Embryonic facial prominence (tissue), 1 donor: ENCODE measurements around the gene SERPINA1.
"Not testable (repeated sequence)": the region's sequence is repeated elsewhere in the genome, so short reads cannot be mapped to it uniquely, and the experiment has no call there.

Source experiments
- DNase-seq: peaks from one replicate; pipeline ENCODE4 v3.0.0-alpha.2; 2016; ENCODE audit errors: extremely low spot score

The SERPINA1 gene

DNA sequence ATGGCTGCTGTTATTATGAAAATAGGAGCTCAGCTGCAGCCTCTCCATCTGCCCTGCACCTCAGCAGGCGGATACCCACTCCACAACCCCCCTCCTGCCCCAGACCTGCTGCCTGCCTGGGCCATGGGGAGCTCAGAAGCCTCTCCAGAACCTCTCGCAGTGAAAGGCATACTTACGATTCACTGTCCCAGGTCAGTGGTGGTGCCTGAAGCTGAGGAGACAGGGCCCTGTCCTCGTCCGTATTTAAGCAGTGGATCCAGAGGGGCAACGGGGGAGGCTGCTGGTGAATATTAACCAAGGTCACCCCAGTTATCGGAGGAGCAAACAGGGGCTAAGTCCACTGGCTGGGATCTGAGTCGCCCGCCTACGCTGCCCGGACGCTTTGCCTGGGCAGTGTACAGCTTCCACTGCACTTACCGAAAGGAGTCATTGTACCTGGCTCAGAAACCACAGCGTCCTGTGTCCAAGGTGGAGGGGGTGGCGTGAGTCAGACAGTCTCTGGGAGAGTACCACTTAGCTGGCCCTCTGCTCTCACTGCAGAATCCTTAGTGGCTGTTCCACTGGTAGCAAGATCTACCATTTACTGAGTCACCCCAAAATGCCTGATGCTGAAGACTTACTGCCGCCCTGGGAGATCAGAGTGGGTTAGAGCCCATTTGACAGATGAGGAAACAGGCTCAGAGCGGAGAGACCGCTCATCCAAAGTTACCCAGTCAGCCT lies at the start of gene SERPINA1:
TSS of gene SERPINA1 (minus strand) at position 219 of the 720 bp plus-strand sequence. CDS start 5,365 bp downstream, outside the sequence.
- no peak for DNase-seq

DNA sequence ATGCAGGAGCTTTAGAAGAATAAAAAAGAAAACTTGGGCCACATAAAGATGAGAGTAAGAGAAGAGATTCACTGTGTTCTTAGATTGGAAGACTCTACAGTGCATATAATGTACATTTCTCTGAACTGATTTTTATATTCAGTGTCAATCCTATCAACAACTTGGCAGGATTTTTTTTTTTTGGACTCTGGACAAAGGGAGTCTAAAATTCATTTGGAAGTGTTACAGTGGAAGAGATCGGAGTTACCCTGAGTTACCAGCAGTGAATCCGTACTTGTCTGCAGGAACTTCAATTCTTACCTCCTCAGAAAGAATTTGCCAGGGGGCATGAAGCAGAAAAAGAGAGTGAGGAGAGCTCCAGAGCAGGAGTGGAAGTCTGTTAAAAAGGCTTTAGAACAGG lies 40.2 kb upstream of the SERPINA1 start:
- DNase-seq: no peak

DNA sequence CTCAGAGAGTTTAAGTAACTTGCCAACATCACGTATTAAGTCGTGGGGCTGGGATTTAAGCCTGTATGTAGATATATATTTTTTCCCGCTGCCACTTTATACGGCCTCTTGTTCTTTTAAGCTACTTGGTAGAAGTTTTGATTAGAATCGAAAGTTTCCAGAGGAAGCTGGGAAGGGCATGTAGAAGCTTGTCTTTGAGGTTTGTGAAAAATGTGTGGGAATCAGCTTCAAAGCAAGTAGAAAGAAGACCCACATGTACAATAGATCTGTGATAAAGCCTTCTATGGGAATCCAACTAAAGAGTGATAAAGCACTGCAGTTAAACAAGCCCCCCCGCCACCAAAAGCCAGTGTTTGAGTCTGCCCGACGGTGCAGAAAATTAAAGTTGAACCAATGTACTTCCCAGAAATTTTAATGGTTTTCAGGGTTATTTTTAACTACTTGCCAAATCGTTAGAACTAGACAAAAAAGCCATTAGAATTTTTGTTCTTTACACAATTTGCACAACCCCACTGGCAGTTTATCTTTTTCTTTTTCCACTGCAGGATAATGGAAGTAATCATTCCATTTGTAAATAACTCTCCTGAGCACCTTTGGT lies 38.7 kb upstream of the SERPINA1 start:
- DNase-seq: no peak

DNA sequence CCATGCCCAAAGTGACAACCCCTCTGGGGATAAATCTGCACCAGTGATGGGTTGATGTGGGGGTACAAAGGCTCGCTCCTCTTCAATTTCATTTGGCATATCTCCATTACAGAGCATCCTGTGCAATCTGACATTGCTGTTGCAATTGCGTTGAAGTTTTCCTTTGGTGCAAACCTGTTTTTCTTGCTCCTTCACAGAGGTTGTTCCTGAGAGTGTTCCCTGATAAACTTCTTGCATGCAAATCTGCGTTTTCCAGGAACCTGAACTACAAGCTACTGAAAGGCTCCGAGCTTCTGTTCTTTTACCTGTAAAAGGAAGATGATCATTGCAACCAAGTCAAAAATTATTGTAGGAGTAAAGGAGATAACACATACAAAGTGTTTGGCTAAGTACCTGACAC lies 38.1 kb upstream of the SERPINA1 start:
- DNase-seq: no peak

DNA sequence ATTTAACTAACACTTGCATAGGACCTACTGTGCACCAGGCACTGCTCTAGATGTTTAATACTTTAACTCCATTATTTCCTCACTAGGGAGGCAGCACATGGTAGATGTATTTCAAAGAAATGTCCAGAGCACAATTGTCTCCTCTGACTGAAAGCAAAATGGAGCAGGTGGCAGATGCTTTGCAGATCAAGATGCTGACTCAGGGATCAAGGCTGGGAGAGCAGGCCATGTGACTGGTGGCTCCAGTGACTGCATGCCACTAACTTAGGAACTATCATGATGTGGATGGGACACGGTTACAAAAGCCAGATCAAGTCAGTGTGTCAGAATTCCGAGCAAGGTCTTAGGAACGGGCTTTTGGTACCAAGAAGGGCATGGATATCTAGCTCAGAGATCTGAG lies 36.0 kb upstream of the SERPINA1 start:
- DNase-seq: no peak

DNA sequence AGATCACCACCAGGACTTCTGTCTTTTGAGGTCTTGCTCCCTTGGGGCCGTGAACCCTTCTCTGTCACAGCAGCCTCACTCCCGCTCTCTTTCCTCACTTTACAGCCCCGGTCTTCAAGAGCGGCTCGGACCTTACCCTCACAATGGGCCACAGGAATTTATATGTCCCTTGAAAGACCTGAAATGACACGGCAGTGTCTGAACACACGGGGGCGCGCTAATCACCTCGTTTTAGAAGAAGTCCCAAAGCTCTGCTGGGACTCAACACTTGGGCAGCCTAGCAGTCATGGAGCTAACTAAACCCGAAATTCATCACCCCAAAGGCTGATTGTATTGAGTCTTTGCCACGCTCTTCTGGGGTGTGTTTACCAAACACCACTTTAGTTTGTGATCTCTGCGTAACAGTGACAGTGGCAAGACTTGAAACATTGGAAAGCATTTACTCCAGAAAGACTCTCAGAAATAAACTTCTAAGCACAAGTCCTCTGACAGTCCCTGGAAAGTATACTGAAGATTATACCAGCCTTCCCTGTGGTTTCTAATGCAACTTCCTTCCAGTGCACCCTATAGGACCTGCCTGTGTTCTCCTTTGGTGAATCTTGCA lies 35.2 kb upstream of the SERPINA1 start:
- no peak for DNase-seq

DNA sequence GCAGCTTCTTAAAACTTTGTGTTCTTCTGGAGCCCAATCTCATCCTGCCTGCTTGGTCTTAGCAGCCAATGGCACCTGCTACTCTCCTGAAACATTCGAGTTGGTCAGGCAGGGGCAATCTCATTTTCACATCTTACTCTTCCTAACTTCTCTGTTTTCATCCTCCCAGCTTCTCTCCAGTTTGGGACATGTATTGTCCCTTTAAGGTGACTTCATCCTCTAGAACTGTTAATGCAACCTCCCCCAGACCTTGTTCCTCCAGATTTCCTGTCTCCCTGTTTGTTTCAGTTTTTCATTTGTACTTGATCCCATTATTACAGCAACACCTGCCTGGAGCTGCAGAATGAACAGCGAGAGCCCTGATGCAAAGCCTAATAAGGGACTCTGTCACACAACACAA lies 32.9 kb upstream of the SERPINA1 start:
- DNase-seq: no peak

DNA sequence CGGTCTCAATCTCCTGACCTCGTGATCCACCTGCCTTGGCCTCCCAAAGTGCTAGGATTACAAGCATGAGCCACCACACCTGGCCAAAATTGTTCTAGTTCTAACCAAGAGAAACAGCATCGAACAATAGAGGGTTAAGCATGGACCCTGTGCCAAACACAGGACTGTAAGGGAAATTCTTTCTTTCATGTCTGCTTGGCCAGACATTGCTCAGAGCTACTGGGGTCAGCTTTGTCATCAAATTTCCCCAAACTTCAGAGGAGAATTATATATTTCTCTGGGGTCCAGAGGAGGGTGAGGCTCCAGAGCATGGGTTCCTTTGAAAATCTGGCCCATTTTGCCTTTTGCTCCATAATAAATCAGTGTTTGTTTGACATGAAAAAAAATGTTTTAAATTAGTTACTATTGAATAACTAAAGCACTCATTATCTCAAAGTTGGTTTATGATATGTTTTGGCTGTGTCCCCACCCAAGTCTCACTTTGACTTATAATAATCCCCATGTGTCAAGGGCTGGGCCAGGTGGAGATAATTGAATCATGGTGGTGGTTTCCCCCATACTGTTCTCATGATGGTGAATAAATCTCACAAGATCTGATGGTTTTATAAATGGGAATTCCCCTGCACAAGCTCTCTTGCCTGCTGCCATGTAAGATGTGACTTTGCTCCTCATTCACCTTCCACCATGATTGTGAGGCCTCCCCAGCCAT lies 29.2 kb upstream of the SERPINA1 start:
- DNase-seq: not testable (repeated sequence)

DNA sequence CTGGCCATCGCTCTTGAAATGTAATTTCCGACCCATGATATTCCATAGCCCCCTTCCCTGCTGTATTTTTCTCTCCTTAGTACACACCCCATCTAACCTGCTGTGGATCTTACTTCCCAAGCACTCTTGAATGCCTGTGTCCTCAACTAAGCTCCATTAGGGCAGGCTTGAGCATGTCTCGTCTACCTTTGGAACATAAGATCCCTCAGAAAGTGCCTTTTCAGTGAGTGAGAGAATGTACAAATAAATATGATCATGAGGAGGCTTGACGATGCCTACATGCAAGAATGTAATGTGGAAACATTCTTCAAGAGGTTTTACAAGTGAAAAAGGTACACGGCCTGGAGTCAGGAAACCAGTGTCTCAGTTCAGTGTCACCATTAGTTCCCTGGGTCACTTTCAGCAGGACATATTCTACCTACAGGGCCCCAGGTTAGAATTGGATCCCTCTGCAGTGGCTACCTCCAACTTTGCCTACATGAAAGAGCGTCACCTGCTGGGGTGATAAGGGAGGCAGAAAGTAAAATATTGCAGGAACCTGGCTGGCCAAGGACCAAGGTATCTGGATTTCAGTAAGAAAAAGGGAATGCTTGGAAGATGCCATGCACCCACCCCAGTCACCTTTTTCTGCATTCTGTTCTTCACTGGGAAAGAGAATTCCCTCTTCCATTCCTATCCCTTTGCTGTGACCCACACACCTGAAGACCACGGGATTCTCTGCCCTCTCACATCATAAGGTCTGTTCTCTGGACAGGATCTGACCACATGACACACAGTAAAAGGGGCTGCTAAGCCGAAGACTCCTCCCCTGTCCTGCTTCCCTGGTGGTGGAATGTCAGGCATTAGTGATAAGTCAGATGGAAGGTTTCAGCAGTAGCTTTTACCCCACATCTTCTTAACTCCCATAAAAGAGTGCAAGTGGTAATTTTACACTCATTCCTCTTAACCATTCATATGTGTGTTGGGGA lies 24.6 kb upstream of the SERPINA1 start:
- no peak for DNase-seq

DNA sequence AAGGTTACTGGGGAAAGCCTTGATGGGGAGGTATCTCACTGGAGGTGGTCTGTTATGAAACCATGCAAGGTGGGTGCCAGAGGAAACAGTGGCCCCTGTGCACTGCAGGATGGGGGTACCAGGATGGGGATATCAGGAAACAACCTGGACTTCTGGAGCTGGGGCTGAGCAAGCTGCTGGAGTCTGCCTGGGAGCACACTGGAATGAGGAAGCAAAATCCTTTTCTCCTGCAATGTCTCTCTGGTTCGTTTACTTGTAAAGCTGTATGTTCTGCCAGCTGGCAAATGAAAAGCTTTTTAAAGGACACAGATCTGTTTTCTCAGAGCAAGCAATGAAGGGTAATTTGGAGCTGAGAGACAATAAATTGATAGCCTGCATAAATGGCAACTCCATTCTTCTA lies 23.2 kb upstream of the SERPINA1 start:
- DNase-seq: no peak

DNA sequence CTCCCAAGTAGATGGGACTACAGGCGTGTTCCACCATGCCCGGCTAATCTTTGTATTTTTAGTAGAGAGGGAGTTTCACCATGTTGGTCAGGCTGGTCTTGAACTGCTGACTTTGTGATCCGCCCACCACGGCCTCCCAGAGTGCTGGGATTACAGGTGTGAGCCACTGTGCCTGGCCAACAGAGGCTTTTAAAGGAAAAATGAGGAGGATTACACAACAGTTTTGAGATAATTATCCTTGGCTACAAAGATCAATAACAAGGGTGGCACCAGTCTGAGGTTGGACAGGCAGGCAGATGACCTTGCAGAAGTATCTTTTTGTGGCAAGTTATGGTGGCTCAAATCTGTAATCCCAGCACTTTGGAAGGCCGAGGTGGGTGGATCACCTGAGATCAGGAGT lies 21.0 kb upstream of the SERPINA1 start:
- DNase-seq: not testable (repeated sequence)

DNA sequence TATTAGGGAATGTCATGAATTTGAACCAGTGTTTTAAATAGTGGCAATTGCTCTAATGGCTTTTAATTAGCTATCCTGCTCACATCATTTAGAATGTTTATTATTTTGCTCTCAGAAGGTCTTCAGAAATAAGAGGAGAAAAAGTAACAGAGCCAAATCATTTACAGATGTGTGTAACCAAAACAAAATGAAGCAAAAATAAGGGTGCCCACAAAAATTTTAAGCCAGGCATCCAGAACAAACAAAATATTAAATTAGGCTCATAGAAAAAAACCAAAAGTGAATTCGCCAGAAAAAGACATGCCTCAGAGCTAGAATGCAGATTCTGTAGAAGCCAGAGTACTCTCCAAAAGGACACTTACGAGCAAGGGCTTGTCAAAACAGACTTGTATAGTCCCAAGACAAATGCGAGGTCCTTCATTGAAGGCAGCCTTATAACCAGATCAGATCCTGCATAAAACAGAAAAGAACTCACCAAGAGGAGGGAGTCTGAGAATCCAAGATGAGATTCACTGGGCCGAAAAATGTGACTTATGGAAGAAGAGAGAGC lies 20.2 kb upstream of the SERPINA1 start:
- no peak for DNase-seq

DNA sequence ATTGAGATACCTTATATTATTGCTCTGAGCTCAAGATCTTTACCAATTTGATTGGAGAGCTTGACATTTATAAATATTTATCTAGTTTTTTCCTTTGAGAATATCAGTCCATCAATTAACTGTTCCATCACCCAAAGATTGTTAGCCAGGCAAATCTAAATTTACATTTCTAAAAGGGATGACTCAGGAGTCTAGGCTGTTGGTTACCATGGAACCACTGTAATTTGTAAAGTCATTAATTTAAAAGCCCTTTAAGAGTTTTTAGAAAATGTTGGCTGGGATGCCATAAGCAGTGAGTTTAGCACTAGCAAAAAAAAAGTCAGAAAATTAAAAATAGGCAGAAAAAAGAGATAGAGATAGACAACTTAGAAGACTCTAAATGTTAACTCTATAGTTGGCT lies 19.5 kb upstream of the SERPINA1 start:
- no peak for DNase-seq

DNA sequence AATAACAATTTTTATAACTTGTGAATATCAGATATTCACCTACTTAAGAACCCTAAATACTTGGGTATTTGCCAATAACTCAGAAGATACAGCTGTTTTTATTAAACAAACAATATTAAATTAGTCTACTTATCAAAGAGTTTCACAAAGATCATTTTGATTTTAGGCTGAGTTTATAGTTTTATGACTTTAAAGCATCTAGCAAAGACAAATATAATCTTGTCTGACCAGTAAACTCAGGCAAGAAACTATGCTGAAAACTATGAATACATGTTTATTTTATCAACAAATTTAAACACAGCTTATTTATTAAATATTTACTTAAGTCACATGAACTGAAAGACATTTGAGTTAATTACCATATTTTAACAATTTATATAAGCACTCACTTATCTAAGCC lies 18.5 kb upstream of the SERPINA1 start:
- DNase-seq: no peak

DNA sequence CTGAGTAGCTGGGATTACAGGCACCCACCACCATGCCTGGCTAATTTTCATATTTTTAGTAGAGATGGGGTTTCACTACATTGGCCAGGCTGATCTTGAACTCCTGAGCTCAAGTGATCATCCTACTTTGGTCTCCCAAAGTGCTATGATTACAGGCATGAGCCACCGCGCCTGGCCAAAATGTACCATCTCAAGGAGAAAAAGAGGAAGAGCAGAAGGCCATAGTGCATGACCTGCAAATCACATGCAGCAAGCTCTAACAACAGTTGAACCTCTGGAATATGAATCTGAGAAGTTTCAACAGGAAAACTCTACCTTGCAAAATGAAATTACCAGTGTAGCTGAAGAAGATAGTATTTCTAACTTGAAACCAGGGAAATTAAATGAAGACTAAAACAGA lies 17.1 kb upstream of the SERPINA1 start:
- DNase-seq: no peak

DNA sequence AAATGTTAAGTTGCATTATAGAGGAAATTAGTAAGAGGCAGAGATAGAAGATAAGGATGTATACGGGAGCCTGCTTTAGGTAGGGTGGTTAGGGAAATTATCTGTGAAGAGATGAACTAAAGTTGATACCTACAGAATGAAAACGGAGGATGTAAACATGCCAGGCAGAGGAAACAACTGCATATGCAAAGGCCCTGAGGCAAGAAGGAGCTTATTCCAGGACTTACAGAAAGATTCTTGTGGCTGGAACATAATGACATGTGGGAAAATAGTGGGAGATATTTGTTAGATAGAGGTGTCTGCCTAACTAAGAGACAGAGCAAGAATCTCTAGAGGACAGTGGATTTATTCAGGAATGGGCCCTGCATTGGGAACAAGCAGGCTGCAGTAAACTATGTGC lies 16.2 kb upstream of the SERPINA1 start:
- no peak for DNase-seq

DNA sequence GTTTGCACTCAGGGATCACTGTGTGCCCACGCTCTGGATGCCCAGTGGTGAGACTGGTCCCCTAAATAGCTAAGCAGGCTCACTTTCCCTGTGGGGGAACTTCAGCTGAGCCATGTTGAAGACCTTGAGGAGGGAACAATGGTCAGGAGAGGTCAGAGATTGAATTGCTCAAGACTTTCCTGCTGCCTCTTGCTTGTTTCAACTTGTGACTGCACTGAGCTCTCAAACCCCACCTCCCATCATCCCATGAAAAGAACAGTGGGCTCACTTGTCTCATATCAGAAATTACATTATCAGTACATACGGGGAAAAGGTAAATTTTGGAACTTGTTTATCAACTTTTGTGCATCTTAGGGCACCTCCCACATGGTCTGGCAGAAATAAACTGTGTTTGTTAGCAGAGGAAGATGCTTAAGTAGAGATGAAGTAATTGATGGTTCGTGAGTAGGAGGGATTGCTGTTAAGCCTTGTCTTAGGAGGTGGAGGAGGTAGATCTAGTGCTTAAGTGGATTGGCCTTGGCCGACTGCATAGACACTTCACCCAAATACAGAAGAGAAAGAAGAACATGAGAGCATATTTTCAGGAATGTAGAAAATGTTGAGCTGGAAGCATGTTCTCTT lies 15.0 kb upstream of the SERPINA1 start:
- DNase-seq: no peak

DNA sequence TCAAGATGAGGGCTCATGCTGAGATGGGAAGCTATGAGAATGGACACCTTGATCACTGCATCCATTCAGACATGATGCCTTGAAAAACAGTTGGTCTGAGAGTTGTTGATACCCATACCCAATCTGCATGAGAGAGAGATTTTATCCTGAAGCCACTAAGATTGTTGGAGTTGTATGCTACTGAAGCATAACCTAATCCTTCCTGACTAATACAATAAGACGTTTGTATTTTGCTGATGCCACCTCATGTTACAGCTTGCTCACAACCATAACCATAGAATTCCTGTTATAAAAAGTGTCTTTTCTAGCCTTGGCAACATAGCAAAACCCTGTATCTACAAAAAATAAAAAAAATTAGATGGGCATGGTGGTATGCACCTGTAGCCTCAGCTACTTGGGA lies 12.7 kb upstream of the SERPINA1 start:
- no peak for DNase-seq

DNA sequence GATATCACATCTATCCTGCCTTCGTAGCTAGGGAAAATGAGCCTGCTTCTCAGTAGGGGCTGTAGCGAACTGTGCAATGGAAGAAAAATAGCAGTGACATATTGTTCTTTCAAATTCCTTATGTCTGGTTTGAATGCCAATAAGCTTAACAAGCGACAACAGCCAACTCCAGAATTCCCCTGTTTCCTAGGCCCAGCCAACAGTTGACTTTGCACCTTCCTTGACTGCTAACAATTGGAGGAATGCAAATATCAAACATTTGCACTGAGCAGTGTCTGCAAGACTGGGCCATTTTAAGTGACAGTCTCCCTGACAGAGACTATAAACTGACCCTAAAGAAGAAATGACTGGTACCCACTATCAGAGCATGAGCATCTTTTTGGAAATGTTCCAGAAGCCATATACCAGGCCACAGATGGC lies 12.0 kb upstream of the SERPINA1 start:
- no peak for DNase-seq

DNA sequence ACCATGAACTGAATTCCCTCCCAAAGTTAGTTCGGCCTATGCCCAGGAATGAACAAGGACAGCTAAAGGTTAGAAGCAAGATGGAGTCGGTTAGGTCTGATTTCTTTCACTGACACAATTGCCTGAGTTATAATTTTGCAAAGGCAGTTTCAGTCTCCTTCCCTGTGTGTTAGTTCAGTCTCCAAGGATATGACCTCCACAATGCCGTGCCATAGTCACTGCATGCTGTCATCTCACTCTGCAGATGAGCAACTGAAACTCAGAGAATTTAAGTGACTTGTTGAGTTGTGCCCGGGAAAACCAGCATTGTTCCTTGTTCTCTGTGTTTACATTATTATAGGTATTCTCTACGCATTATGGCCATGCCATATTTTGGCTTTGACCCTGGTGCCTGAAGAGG lies 10.1 kb upstream of the SERPINA1 start:
- DNase-seq: no peak

DNA sequence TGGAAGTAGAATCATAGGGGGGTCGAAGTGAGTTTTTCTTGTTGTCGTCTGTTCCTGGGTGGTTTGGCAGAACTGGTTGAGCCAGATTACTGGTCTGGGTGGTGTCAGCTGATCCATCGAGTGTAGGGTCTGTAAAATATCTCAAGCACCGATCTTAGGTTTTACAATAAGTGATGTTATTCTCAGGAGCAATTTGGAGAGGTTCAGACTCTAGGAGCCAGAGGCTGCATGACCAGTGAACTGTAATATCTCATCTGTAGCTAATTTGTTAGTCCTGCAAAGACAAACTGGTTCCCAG lies 9.7 kb upstream of the SERPINA1 start:
- DNase-seq: no peak
